Vagina (tissue), 2 donors: Measurements from ENCODE around the gene ZNRF1. TPM values are rescaled to one million over a fixed set of nuclear protein-coding genes. Genes with fewer than 3 reads are reported as not detected.

ENCODE experiments used
- DNase-seq, 2 donors: peaks; one replicate each; pipeline ENCODE4 v3.0.0-alpha.2; 2017; ENCODE audit errors: extremely low spot score in 2 of 2
- H3K27ac ChIP-seq: fragments of 200-600 bp; sonication (generic); one replicate; pipeline ENCODE4 v1.5.1; 2019
- H3K27me3 ChIP-seq: fragments of 200-600 bp; sonication (generic); one replicate; pipeline ENCODE4 v1.5.1; 2019
- H3K36me3 ChIP-seq, 2 donors: fragments of 200-600 bp; sonication (generic); one replicate each; pipeline ENCODE4 v1.5.1; 2017 to 2019
- H3K4me1 ChIP-seq: fragments of 200-600 bp; sonication (generic); one replicate; pipeline ENCODE4 v1.5.1; 2019
- H3K4me3 ChIP-seq, 2 donors: fragments of 200-600 bp; sonication (generic); 1 replicate in 1 of 2; 2 replicates in 1 of 2; pipeline ENCODE4 v1.5.1; 2016 to 2019
- H3K9me3 ChIP-seq: fragments of 200-600 bp; sonication (generic); one replicate; pipeline ENCODE4 v1.5.1; 2019
- POLR2A ChIP-seq, 2 donors: fragments of 450-650 bp; IDR thresholded peaks; one replicate each; pipeline ENCODE4 v1.6.1; 2017; ENCODE audit warnings: antibody characterized with exemption in 2 of 2, mild to moderate bottlenecking in 2 of 2, moderate library complexity in 2 of 2
- POLR2AphosphoS5 ChIP-seq, 2 donors: sonication (generic); formaldehyde crosslinking; IDR thresholded peaks; one replicate each; pipeline ENCODE4 v1.9.0; 2017; ENCODE audit warnings: antibody characterized with exemption in 2 of 2, mild to moderate bottlenecking in 2 of 2, low read depth in 1 of 2; ENCODE audit not compliant: insufficient read depth in 1 of 2
- intact Hi-C: fragments of 100-400 bp; cut with DNase I; formaldehyde crosslinking; loops from one replicate; pipeline ENCODE4 v1.15.1; 2023
- total RNA-seq: library from RNA; depleted of rRNA; stranded (reverse); fragments of >200 nt; gene quantifications from one replicate; pipeline ENCODE4 v1.2.3, GENCODE V29; 2016
- TF ChIP-seq, protein P1 (sequence below), 3 experiments: fragments of 450-650 bp in 2 of 3; fragments of 200-600 bp in 1 of 3; sonication (generic) in 1 of 3; IDR thresholded peaks; one replicate each; pipeline ENCODE4 v1.5.1; 2017 to 2019; ENCODE audit warnings: antibody characterized with exemption in 3 of 3, mild to moderate bottlenecking in 2 of 3, moderate library complexity in 2 of 3

Gene ZNRF1
- total RNA-seq, 1 donor from 2014 or later, result 20.1 TPM

DNA sequence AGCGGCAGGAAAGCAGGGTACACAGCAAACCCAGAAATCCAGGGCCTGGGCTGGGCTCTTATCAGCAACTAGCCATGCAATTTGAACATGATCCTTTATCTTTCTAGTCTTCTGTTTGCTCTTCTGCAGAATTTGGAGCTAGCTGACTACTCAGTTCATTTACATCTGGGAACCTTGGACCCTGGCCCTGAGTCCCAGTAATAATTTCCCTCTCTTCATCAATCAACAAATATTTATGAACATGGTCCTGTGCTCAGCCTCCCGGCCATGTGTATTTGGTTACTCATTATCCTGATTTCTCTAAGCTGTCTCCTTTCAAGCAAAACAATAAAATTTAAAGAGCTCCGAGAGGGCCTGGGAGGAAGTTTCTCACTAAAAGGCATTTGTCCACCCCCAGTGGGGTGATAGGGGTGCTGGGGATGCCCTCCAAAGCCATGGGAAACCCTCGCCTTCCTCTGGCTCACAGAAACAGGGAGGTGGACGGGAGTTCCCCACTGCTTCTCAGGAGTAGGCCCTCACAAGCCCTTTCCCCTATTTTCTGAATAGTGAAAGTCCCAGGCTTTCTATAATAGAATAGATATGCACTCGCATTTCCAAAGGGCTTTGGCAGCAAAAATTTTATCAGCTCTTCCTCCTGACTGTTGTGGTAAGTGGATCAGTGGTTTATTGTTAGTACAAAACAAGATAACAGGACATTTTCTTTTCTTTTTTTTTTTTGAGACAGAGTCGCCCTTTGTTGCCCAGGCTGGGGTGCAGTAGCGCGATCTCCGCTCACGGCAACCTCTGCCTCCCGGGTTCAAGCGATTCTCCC is 7.0 kb upstream of the ZNRF1 start:
- TF ChIP-seq, protein P1, sequence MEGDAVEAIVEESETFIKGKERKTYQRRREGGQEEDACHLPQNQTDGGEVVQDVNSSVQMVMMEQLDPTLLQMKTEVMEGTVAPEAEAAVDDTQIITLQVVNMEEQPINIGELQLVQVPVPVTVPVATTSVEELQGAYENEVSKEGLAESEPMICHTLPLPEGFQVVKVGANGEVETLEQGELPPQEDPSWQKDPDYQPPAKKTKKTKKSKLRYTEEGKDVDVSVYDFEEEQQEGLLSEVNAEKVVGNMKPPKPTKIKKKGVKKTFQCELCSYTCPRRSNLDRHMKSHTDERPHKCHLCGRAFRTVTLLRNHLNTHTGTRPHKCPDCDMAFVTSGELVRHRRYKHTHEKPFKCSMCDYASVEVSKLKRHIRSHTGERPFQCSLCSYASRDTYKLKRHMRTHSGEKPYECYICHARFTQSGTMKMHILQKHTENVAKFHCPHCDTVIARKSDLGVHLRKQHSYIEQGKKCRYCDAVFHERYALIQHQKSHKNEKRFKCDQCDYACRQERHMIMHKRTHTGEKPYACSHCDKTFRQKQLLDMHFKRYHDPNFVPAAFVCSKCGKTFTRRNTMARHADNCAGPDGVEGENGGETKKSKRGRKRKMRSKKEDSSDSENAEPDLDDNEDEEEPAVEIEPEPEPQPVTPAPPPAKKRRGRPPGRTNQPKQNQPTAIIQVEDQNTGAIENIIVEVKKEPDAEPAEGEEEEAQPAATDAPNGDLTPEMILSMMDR (IDR thresholded peaks at IDR 0.05), result no peak
- no peak for TF ChIP-seq POLR2AphosphoS5 (IDR thresholded peaks at IDR 0.05; ENCODE audit: insufficient read depth in 1 of 2, low read depth in 1 of 2)
- no peak for TF ChIP-seq POLR2A (IDR thresholded peaks at IDR 0.05)

DNA sequence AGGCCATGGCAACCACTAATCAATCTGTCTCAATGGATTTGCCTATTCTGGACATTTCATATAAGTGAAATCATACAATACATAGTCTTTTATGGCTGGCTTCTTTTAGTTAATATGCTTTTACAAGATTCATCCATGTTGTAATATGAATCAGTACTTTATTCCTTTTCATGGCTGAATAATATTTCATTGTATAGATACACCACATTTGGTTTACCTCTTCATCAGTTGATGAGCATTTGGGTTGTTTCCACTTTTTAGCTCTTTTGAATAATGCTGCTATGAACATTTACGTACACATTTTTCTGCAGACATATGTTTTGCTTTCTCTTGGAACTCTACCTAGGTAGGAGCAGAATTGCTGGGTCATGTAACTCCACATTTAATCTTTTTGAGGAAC is 2.8 kb upstream of the ZNRF1 start:
- TF ChIP-seq POLR2AphosphoS5 (IDR thresholded peaks at IDR 0.05; ENCODE audit: insufficient read depth in 1 of 2, low read depth in 1 of 2), result no peak
- no peak for TF ChIP-seq POLR2A (IDR thresholded peaks at IDR 0.05)
- TF ChIP-seq, protein P1 (IDR thresholded peaks at IDR 0.05), result no peak
- intact Hi-C loops, result no loop called here
- Histone ChIP-seq H3K9me3 (no peaks in the 10 kb centered on the region), H3K4me3 (no peak overlapping the region), H3K27ac (no peak overlapping the region), H3K27me3 (no peaks in the 10 kb centered on the region), H3K36me3 (no peaks in the 10 kb centered on the region), H3K4me1 (peaks cover 28% of the 10 kb centered on the region)
- DNase-seq, result no peak

More for the DNA sequence above, 7.0 kb upstream of the ZNRF1 start:
- Histone ChIP-seq H3K9me3 (no peaks in the 10 kb centered on the region), H3K27me3 (no peaks in the 10 kb centered on the region), H3K4me1 (peaks cover 6% of the 10 kb centered on the region), H3K36me3 (no peaks in the 10 kb centered on the region), H3K27ac (peak overlapping the region; percentile 69), H3K4me3 (peak overlapping the region in 1 of 2 donors; percentile 1)
- DNase-seq, result no peak
- intact Hi-C loops, result no loop called here

DNA sequence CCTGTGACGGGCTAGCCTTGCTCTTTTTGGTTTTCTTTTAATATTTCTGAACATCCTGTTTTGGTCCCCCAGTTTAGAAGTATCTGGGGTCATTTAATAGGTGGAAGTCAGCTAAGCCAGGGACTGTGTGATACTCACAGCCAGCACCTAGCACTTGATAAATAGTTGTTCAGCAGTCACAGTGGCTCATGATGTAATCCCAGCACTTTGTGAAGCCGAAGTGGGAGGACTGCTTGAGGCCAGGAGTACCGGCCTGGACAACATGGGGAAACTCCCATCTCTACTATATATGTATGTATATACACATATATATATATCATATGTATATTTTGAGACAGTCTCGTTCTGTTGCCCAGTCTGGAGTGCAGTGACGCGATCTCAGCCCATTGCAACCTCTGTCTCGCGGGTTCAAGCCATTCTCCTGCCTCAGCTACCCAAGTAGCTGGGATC is 1.8 kb upstream of the ZNRF1 start:
- no peak overlapping the region for H3K27ac ChIP-seq
- H3K4me3 ChIP-seq, result no peak overlapping the region
- H3K27me3 ChIP-seq, result no peaks in the 10 kb centered on the region
- H3K4me1 ChIP-seq, result peaks cover 37% of the 10 kb centered on the region
- TF ChIP-seq POLR2A (IDR thresholded peaks at IDR 0.05), result no peak
- TF ChIP-seq, protein P1 (IDR thresholded peaks at IDR 0.05), result no peak
- TF ChIP-seq POLR2AphosphoS5 (IDR thresholded peaks at IDR 0.05; ENCODE audit: insufficient read depth in 1 of 2, low read depth in 1 of 2), result no peak
- no peaks in the 10 kb centered on the region for H3K36me3 ChIP-seq
- H3K9me3 ChIP-seq, result no peaks in the 10 kb centered on the region
- intact Hi-C loops, result no loop called here
- DNase-seq, result no peak

DNA sequence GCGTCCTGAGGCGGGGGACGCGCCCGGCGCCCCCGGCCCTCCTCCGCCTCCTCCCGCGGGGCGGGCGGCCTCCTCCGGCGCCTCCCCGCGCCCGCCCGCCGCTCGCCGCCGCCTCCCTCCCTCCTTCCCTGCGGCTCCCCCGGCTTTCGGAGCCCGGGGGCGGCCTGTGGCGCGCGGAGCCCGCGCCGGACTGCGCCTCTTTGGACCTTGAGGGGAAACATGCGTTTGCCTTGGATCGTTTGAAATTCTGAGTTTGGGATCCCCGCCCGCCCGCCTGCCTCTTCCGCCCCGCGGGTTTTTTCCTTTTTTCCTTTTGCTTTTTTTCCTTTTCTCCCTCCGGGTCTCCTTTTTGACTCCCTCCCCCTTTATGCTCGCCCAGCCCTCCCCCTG is 390 bp downstream of the ZNRF1 start:
- DNase-seq, result no peak
- H3K9me3 ChIP-seq, result no peaks in the 10 kb centered on the region
- intact Hi-C loops, result no loop called here
- peak overlapping the region; percentile 76 to 78 for H3K4me3 ChIP-seq
- H3K27ac ChIP-seq, result peak overlapping the region; percentile 84
- no peaks in the 10 kb centered on the region for H3K27me3 ChIP-seq
- peaks cover 36% of the 10 kb centered on the region for H3K4me1 ChIP-seq
- no peak for TF ChIP-seq POLR2A (IDR thresholded peaks at IDR 0.05)
- TF ChIP-seq, protein P1 (IDR thresholded peaks at IDR 0.05), result no peak
- no peak for TF ChIP-seq POLR2AphosphoS5 (IDR thresholded peaks at IDR 0.05; ENCODE audit: insufficient read depth in 1 of 2, low read depth in 1 of 2)
- H3K36me3 ChIP-seq, result no peaks in the 10 kb centered on the region
